ENCODE results near the gene SNRPB.

The SNRPB gene

DNA sequence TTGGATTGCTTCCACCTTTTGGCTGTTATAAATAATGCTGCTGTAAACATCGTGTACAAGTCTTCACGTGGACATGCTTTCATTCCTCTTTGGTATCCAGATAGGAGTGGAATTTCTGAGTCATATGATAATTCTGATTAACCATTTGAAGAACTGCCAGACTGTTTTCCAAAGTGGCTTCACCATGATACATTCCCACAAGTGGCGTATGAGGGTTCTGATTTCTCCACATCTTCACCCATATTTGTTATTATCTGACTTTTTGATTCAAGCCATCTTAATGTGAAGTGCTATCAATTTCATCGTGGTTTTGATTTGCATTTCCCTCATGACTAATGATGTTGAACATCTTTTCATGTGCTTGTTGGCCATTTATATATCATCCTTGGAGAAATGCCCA is 2.9 kb upstream of the SNRPB start:
- no peak for DNase-seq (ENCODE audit: low read depth)

DNA sequence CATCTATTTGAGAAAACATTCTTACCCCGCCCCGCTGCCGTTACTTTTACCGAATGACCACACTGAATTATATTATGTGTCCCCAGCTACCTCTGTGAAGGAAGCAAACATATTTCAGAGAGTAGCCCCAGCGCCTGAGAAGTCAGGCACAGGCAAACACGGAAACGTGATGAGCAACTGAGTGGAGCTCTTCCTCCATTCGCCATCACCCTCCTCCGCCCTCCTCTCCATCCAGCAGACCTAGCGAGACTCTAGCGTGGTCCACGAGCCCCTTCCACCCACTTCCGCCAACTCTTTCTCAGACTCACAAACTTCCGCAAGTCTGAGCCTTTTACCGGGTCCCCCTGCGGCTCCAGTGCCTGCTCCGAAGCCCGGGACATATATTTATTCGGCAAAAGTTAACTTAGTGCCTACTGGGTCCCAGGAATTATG is 582 bp downstream of the SNRPB start:
- peak; percentile 38 for DNase-seq (ENCODE audit: low read depth)

GRCh38 chr20:2468581-2469407 is 1.8 kb downstream of the SNRPB start:
- no peak for DNase-seq (ENCODE audit: low read depth)

DNA sequence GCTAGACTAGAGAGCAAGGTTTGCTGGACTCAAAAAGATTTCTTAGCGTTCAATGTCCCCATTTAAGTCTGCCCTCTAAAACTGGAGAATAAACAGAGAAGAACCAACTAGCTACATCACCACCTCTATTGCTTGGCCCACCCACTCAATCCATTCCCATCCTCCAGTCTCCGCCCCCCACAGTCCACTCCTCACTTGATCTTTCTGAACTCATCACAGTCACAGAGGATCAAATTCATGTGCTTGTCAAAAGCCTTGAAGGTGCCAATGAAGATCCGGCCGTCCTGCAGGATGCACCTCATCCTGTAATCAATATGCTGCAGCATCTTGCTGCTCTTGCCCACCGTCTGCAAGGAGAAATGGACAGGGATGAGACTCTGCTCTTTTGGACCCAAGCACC is 3.2 kb downstream of the SNRPB start:
- DNase-seq (ENCODE audit: low read depth): no peak

GRCh38 chr20:2465100-2465499 is 5.5 kb downstream of the SNRPB start:
- DNase-seq (ENCODE audit: low read depth): no peak

GRCh38 chr20:2463616-2464365 is 6.8 kb downstream of the SNRPB start:
- DNase-seq (ENCODE audit: low read depth): no peak

- DNase-seq (ENCODE audit: low read depth): no peak
Measured at GRCh38 chr20:2462484-2462883, 8.1 kb downstream of the SNRPB start.

DNA sequence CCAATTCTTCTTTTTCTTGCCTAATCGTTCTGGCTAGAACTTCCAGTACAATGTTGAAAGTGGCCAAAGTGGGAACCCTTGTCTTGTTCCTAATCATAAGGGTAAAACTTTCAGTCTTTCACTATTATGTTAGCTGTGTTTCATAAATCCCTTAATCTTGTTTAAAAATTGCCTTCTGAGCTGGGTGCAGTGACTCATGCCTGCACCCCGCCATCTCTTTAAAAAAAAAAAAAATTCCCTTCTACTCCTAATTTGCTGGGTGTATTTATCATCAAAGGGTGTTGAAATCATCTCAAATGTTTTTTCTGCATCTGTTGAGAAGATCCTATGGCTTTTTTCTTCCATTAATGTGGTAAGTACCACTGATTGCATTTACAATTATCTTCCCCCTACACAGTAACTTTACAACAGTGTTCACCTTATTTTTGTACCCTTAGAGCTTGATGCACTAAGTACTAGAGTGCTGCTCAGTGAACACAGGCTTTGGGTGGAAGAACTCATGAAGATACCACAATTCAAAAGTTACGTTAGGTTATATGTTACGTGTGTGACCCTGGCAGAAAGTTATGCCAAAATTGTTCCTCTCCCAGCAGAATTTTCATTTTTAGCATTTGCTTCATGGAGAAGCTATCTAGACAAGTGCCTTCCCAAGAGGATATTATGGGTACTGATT is 9.7 kb downstream of the SNRPB start:
- DNase-seq (ENCODE audit: low read depth): no peak

- no peak for DNase-seq (ENCODE audit: low read depth)
Measured at GRCh38 chr20:2459981-2460751, 10.4 kb downstream of the SNRPB start.

DNA sequence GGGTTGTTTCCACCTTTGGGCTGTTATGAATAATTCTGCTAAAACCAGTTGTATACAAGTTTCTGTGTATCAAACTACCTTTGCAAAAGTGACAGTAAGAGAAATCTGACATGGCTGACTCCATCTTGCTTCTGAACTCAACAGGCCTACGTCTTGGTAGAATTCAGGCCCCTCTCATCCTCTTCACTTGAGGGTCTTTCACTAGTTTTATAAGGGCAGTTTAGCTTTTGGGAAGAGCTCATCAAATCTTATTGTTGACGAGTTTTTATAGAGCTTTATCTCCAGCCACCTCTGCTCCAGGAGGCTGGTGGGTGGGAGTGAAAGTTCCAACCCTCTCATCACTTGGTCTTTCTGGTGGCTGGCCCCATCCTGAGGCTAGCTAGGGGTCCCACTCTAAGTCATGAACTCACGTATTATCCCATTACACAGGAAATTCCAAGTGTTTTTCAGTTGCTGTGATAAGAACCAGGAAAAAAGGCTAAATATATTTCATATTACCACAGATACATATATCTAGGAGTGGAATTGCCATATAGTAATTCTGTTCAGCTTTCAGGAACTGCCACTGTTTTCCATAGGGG is 11.6 kb downstream of the SNRPB start:
- DNase-seq (ENCODE audit: low read depth): no peak

- DNase-seq (ENCODE audit: low read depth): no peak
Measured at GRCh38 chr20:2455771-2456497, 14.7 kb downstream of the SNRPB start.

- DNase-seq (ENCODE audit: low read depth): no peak
Measured at GRCh38 chr20:2453792-2454191, 16.8 kb downstream of the SNRPB start.

DNA sequence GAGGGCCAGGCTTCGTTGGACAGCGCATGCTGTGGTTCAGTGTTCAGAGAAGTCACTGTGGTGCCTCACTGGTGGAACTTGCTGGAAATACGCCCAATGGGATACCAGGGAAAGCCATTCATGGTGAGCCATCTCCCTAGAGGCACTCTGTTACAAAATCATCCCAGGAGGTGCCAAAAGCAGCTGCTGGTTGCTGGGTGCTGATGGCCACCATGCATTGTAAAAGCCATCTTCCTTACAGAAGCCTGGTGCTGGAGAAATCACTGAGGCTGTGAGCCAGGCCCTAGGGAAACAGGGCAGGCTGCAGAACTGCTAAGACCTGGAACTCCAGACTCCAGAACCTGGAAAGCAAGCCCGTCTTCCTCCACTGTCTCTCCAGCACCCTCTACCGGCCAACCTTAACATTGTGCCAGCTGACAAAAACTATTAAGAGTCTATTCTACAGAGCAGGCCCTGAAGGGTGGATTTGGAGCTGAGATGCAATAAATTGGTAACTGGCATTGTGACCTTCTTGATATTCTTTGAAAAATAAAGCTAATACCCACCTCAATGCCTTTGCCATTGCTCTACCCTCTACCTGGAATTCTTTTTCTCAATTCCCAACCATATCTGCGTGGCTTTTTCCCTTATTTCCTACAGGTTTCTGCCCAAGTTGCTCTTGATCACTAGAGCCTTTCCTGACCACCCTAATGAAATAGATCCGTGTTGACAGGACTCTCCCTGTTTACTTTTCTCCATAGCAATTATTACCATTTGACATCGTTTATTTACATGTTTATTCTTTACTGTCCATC is 18.5 kb downstream of the SNRPB start:
- no peak for DNase-seq (ENCODE audit: low read depth)

DNA sequence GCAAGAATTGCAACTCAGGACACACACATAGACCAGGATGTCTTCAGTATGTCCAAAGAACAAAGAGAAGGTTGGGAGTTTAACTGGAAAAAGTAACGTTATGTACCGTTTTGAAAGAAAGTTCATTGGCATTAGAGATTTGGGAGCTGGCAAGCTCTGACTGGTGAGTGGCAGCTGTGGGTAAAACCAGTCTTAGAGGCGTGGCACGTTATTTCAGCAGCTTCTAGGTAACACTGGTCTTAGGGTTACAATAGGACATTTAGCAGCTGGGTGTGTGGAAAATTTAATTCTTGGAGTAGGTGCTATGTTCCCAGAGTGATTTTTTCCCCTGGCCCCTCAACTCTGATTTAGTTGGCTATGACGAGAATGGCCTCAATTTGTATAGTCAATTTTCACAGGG is 19.2 kb downstream of the SNRPB start:
- DNase-seq (ENCODE audit: low read depth): no peak

- DNase-seq (ENCODE audit: low read depth): no peak
Measured at GRCh38 chr20:2449386-2449785, 21.2 kb downstream of the SNRPB start.

- no peak for DNase-seq (ENCODE audit: low read depth)
Measured at GRCh38 chr20:2446845-2447244, 23.7 kb downstream of the SNRPB start.

- DNase-seq (ENCODE audit: low read depth): no peak
Measured at GRCh38 chr20:2431185-2431584, 39.4 kb downstream of the SNRPB start.

GRCh38 chr20:2430538-2430937 is 40.1 kb downstream of the SNRPB start:
- DNase-seq (ENCODE audit: low read depth): no peak

- no peak for DNase-seq (ENCODE audit: low read depth)
Measured at GRCh38 chr20:2429051-2429450, 41.5 kb downstream of the SNRPB start.

- DNase-seq (ENCODE audit: low read depth): no peak
Measured at GRCh38 chr20:2421247-2421646, 49.3 kb downstream of the SNRPB start.
